CD14-positive monocyte (primary cell): ENCODE measurements around the gene SRGAP1. TPM values are rescaled to one million over a fixed set of nuclear protein-coding genes. Genes with fewer than 3 reads are reported as not detected.

ENCODE experiments used
- DNase-seq, 3 donors: peaks; one replicate each; pipeline ENCODE4 v3.0.0-alpha.2; 2011 to 2022
- H2AFZ ChIP-seq: 2 replicates; pipeline ENCODE4 v1.6.0; 2012; ENCODE audit warnings: mild to moderate bottlenecking, low read depth, low read length, inconsistent platforms; ENCODE audit not compliant: insufficient read depth, poor library complexity, severe bottlenecking
- H3K27ac ChIP-seq, 2 donors: 1 replicate in 1 of 2; 2 replicates in 1 of 2; pipeline ENCODE4 v1.5.1; 2012 to 2013; ENCODE audit warnings: low read length in 2 of 2, control low read depth in 1 of 2, inconsistent platforms in 1 of 2, low read depth in 1 of 2, mild to moderate bottlenecking in 1 of 2
- H3K27me3 ChIP-seq, 2 donors: one replicate each; pipeline versions ENCODE4 v1.6.0 to v1.6.1; 2011 to 2013; ENCODE audit warnings: low read length in 2 of 2; ENCODE audit not compliant: control insufficient read depth in 2 of 2, insufficient read depth in 2 of 2
- H3K36me3 ChIP-seq, 2 donors: replicated peaks in 1 of 2; 1 replicate in 1 of 2; 2 replicates in 1 of 2; pipeline versions ENCODE4 v1.5.1 to v1.6.1; 2012 to 2013; ENCODE audit warnings: low read length in 2 of 2, control low read depth in 1 of 2, inconsistent platforms in 1 of 2, mild to moderate bottlenecking in 1 of 2; ENCODE audit not compliant: insufficient read depth in 2 of 2, control insufficient read depth in 1 of 2
- H3K4me1 ChIP-seq, 2 donors: 1 replicate in 1 of 2; 2 replicates in 1 of 2; pipeline versions ENCODE4 v1.5.1 to v1.6.1; 2012 to 2013; ENCODE audit warnings: low read length in 2 of 2, control low read depth in 1 of 2, inconsistent platforms in 1 of 2, mild to moderate bottlenecking in 1 of 2, moderate library complexity in 1 of 2; ENCODE audit not compliant: insufficient read depth in 2 of 2, control insufficient read depth in 1 of 2
- H3K4me2 ChIP-seq: replicated peaks from 2 replicates; pipeline ENCODE3; 2012; ENCODE audit warnings: low read length, moderate library complexity, mild to moderate bottlenecking; ENCODE audit not compliant: poor library complexity, severe bottlenecking; ENCODE audit errors: extremely low read depth
- H3K4me3 ChIP-seq, 3 experiments: fragments of 200-600 bp in 1 of 3; sonication (generic) in 1 of 3; replicated peaks in 1 of 3; 1 replicate in 2 of 3; 2 replicates in 1 of 3; pipeline ENCODE4 v1.5.1; 2011 to 2013; ENCODE audit warnings: low read length in 3 of 3, mild to moderate bottlenecking in 3 of 3, control low read depth in 2 of 3, low read depth in 2 of 3, inconsistent platforms in 1 of 3, moderate library complexity in 1 of 3
- H3K79me2 ChIP-seq: 2 replicates; pipeline ENCODE4 v1.6.0; 2012; ENCODE audit warnings: mild to moderate bottlenecking, control low read depth, inconsistent platforms, low read length, moderate library complexity; ENCODE audit not compliant: insufficient read depth
- H3K9ac ChIP-seq: 2 replicates; pipeline ENCODE4 v1.6.0; 2017; ENCODE audit warnings: low read length, mild to moderate bottlenecking; ENCODE audit not compliant: insufficient read depth, poor library complexity, severe bottlenecking
- H3K9me3 ChIP-seq, 2 donors: replicated peaks in 1 of 2; 1 replicate in 1 of 2; 2 replicates in 1 of 2; pipeline versions ENCODE4 v1.5.1 to v1.6.1; 2012 to 2013; ENCODE audit warnings: low read length in 2 of 2, control low read depth in 1 of 2; ENCODE audit not compliant: control insufficient read depth in 1 of 2, insufficient read depth in 1 of 2
- H4K20me1 ChIP-seq: 2 replicates; pipeline ENCODE4 v1.6.0; 2012; ENCODE audit warnings: mild to moderate bottlenecking, low read length, control low read depth, moderate library complexity; ENCODE audit not compliant: insufficient read depth
- H3K27ac Mint-ChIP-seq, 7 donors: one replicate each; pipeline ENCODE4 v1.8.0; 2020; ENCODE audit warnings: mild to moderate bottlenecking in 7 of 7, mixed read lengths in 7 of 7, moderate library complexity in 6 of 7, inconsistent platforms in 2 of 7
- H3K27me3 Mint-ChIP-seq, 3 donors: one replicate each; pipeline ENCODE4 v1.8.0; 2021 to 2022; ENCODE audit warnings: low read depth in 3 of 3, mild to moderate bottlenecking in 3 of 3, mixed read lengths in 3 of 3, moderate library complexity in 3 of 3, inconsistent platforms in 1 of 3
- H3K36me3 Mint-ChIP-seq, 2 donors: one replicate each; pipeline ENCODE4 v1.8.0; 2020; ENCODE audit warnings: mixed read lengths in 2 of 2, inconsistent platforms in 1 of 2, mild to moderate bottlenecking in 1 of 2
- H3K4me1 Mint-ChIP-seq: one replicate; pipeline ENCODE4 v1.8.0; 2020; ENCODE audit warnings: mild to moderate bottlenecking, mixed read lengths
- H3K4me3 Mint-ChIP-seq, 2 donors: one replicate each; pipeline ENCODE4 v1.8.0; 2020; ENCODE audit warnings: mild to moderate bottlenecking in 2 of 2, mixed read lengths in 2 of 2, moderate library complexity in 1 of 2
- H3K9me3 Mint-ChIP-seq, 7 donors: one replicate each; pipeline ENCODE4 v1.8.0; 2020 to 2022; ENCODE audit warnings: mixed read lengths in 7 of 7, mild to moderate bottlenecking in 6 of 7, moderate library complexity in 6 of 7, inconsistent platforms in 2 of 7
- CTCF ChIP-seq: fragments of 200-600 bp; IDR thresholded peaks from one replicate; pipeline ENCODE4 v1.8.0; 2022; ENCODE audit warnings: antibody characterized with exemption, mild to moderate bottlenecking
- WGBS: methylation state at CpG from one replicate; pipeline ENCODE4 v1.1.5; 2013; ENCODE audit warnings: missing lambda C conversion rate; ENCODE audit not compliant: insufficient coverage; 5-methylcytosine and 5-hydroxymethylcytosine counted together
- intact Hi-C, 2 donors: fragments of 100-400 bp; cut with micrococcal nuclease; formaldehyde crosslinking; loops; one replicate each; pipeline versions ENCODE4 v1.15.0 to v1.15.1; 2023
- polyA plus RNA-seq, 3 donors: library from polyadenylated mRNA; depleted of rRNA in 1 of 3; unstranded in 2 of 3; stranded (reverse) in 1 of 3; fragments of 300-500 nt in 2 of 3; fragments of >200 nt in 1 of 3; fragmentation: Illumina TruSeq in 2 of 3; gene quantifications; 1 replicate in 2 of 3; 2 replicates in 1 of 3; pipeline ENCODE4 v1.2.3, GENCODE V29; 2012 to 2021

SRGAP1 gene
- polyA plus RNA-seq, 3 donors = 0.05 to 0.52 (median 0.07) TPM

GRCh38 chr12:64019654-64020053 lies 175.2 kb downstream of the SRGAP1 start:
- Histone ChIP-seq H3K9me3 (no peaks in the 10 kb centered on the region), H3K4me2 (no peak overlapping the region)
- H3K36me3 Mint-ChIP-seq = no peaks in the 10 kb centered on the region

GRCh38 chr12:64025174-64025958 lies 180.9 kb downstream of the SRGAP1 start:
- H3K79me2 ChIP-seq = no peaks in the 10 kb centered on the region
- Mint-ChIP-seq H3K36me3 (no peaks in the 10 kb centered on the region), H3K27ac (no peak overlapping the region), H3K4me1 (no peaks in the 10 kb centered on the region), H3K9me3 (peaks cover 0 to 2% (median 0%) of the 10 kb centered on the region in 7 donors), H3K4me3 (no peak overlapping the region), H3K27me3 (peaks cover 0 to 3% (median 0%) of the 10 kb centered on the region in 3 donors)
- H3K4me2 ChIP-seq = no peak overlapping the region
- H3K36me3 ChIP-seq = no peaks in the 10 kb centered on the region
- no peaks in the 10 kb centered on the region for H3K9me3 ChIP-seq
- no peak overlapping the region for H2AFZ ChIP-seq
- no peak overlapping the region for H3K27ac ChIP-seq
- no peak overlapping the region for H3K9ac ChIP-seq
- DNase-seq = no peak
- H3K4me3 ChIP-seq = no peak overlapping the region
- H4K20me1 ChIP-seq = no peaks in the 10 kb centered on the region
- WGBS = 100% methylated on average over 2 of the region's 9 CpGs
- intact Hi-C loops = no loop called here
- no peaks in the 10 kb centered on the region for H3K4me1 ChIP-seq
- no peak for TF ChIP-seq CTCF
- no peaks in the 10 kb centered on the region for H3K27me3 ChIP-seq

More at GRCh38 chr12:64019654-64020053, 175.2 kb downstream of the SRGAP1 start:
- H3K4me3 Mint-ChIP-seq = no peak overlapping the region
- Histone ChIP-seq H4K20me1 (no peaks in the 10 kb centered on the region), H3K79me2 (no peaks in the 10 kb centered on the region), H3K27me3 (no peaks in the 10 kb centered on the region), H3K9ac (no peak overlapping the region), H3K36me3 (no peaks in the 10 kb centered on the region), H3K27ac (no peak overlapping the region), H2AFZ (no peak overlapping the region), H3K4me3 (no peak overlapping the region), H3K4me1 (no peaks in the 10 kb centered on the region)
- no CpG with 5 or more reads among the region's 1 CpG for WGBS
- peaks cover 0 to 1% (median 0%) of the 10 kb centered on the region in 7 donors for H3K9me3 Mint-ChIP-seq
- intact Hi-C loops = no loop called here
- no peaks in the 10 kb centered on the region for H3K4me1 Mint-ChIP-seq
- no peak for DNase-seq
- peaks cover 0 to 1% (median 0%) of the 10 kb centered on the region in 3 donors for H3K27me3 Mint-ChIP-seq
- H3K27ac Mint-ChIP-seq = no peak overlapping the region
- no peak for TF ChIP-seq CTCF
